ENCODE results near the gene PIK3C2G.

The PIK3C2G gene

GRCh38 chr12:18482601-18483120, 221.3 kb downstream of the PIK3C2G start:
- TF ChIP-seq TAF1 (IDR thresholded peaks at IDR 0.05; ENCODE audit: borderline replicate concordance, insufficient read depth, low read length) (no peak), REST (IDR thresholded peaks at IDR 0.05; ENCODE audit: insufficient read depth in 1 of 2, low read depth in 2 of 2, low read length in 2 of 2) (no peak), SIN3A (IDR thresholded peaks at IDR 0.05; ENCODE audit: borderline replicate concordance, insufficient read depth, low read length) (no peak), POLR2AphosphoS5 (IDR thresholded peaks at IDR 0.05; ENCODE audit: low read depth, low read length) (no peak), FOXP2 (optimal IDR thresholded peaks at IDR 0.05; ENCODE audit: borderline replicate concordance, extremely low read depth, extremely low read length, insufficient read depth) (no peak)

DNA sequence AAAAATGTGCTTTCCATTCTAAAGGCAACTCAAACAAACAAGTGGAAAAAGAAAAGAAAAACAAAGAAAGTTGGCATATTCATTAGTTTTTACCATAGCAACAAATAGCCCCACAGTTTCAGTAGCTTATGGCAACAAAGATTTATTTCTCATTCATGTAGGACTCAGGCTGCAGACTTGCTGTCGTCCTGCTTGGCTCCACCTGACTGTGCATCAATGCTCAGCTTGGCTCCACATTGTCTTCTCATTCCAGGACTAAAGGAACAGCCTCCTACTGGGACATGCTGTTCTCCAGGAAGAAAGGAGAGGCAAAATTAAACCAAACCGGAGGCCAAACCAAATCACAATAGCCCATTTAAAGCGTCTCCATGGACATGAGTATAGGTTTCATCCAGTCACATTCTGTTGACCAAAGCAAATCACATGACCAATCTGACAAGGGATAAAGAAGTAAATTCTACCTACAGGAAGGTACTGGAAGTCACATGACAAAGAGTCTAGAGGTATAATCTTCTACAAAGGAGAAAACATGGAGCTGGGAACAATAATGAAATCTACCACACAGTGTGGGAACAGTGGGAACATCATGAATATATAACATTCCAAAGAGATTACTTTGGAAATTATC, 222.5 kb downstream of the PIK3C2G start:
- TF ChIP-seq REST (IDR thresholded peaks at IDR 0.05; ENCODE audit: insufficient read depth in 1 of 2, low read depth in 2 of 2, low read length in 2 of 2) = no peak
- TF ChIP-seq SIN3A (IDR thresholded peaks at IDR 0.05; ENCODE audit: borderline replicate concordance, insufficient read depth, low read length) = no peak
- no peak for TF ChIP-seq TAF1 (IDR thresholded peaks at IDR 0.05; ENCODE audit: borderline replicate concordance, insufficient read depth, low read length)
- no peak for TF ChIP-seq FOXP2 (optimal IDR thresholded peaks at IDR 0.05; ENCODE audit: borderline replicate concordance, extremely low read depth, extremely low read length, insufficient read depth)
- TF ChIP-seq POLR2AphosphoS5 (IDR thresholded peaks at IDR 0.05; ENCODE audit: low read depth, low read length) = no peak

- TF ChIP-seq FOXP2 (optimal IDR thresholded peaks at IDR 0.05; ENCODE audit: borderline replicate concordance, extremely low read depth, extremely low read length, insufficient read depth) = no peak
- TF ChIP-seq SIN3A (IDR thresholded peaks at IDR 0.05; ENCODE audit: borderline replicate concordance, insufficient read depth, low read length) = no peak
- TF ChIP-seq TAF1 (IDR thresholded peaks at IDR 0.05; ENCODE audit: borderline replicate concordance, insufficient read depth, low read length) = no peak
- no peak for TF ChIP-seq REST (IDR thresholded peaks at IDR 0.05; ENCODE audit: insufficient read depth in 1 of 2, low read depth in 2 of 2, low read length in 2 of 2)
- TF ChIP-seq POLR2AphosphoS5 (IDR thresholded peaks at IDR 0.05; ENCODE audit: low read depth, low read length) = no peak
These were observed 224.7 kb downstream of the PIK3C2G start for GRCh38 chr12:18486036-18486435.

DNA sequence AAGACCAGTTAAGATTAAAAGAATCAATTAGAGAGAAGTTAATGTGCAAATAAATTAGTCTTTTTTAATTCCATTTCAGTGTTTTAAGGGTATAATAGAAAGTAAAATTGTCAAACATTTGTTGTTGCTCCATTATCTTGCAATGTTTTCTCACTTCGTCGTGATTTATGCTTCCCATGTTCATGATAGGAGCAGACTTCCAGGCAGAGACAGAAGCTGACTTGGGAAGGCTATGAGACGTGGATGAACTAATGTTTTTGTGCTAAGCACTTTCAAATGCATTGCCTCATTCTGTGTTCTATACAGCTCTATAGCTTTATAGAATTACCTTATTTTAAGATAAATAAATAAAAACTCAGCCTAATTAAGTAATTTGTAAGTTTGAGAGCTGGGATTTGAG, 226.2 kb downstream of the PIK3C2G start:
- TF ChIP-seq FOXP2 (optimal IDR thresholded peaks at IDR 0.05; ENCODE audit: borderline replicate concordance, extremely low read depth, extremely low read length, insufficient read depth) (no peak), TAF1 (IDR thresholded peaks at IDR 0.05; ENCODE audit: borderline replicate concordance, insufficient read depth, low read length) (no peak), SIN3A (IDR thresholded peaks at IDR 0.05; ENCODE audit: borderline replicate concordance, insufficient read depth, low read length) (no peak), POLR2AphosphoS5 (IDR thresholded peaks at IDR 0.05; ENCODE audit: low read depth, low read length) (no peak), REST (IDR thresholded peaks at IDR 0.05; ENCODE audit: insufficient read depth in 1 of 2, low read depth in 2 of 2, low read length in 2 of 2) (no peak)

All from PFSK-1 (cell line).